Measurements from ENCODE around the gene MMP21. TPM values are rescaled to one million over a fixed set of nuclear protein-coding genes. Genes with fewer than 3 reads are reported as not detected.

Gene MMP21
- total RNA-seq, 1 experiment from 2014 or later, result 0.24 TPM

DNA sequence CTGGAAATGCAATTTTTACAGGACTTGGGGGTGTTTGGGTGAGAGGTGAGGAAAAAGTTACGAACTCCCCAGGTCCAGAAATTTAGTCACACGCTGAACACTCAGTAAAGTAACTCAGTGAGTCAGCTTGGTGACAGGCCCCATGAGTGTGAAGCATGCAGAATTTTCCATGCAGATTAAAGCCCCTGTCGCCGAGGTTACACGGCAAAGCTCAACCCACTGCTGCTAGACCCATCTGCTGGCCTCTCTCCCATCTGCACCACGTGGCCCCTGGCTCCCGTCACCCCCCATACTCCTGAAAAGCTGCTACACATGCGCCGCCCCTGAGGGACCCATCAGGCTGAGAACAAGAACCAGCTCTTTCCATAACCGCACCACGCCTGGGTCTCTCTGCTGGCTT, 7.0 kb upstream of the MMP21 start:
- H3K9me3 Mint-ChIP-seq (ENCODE audit: low read depth, unreplicated experiment), result no peaks in the 10 kb centered on the region
- no TSS peak for BruUV-seq (replicated peaks)

GRCh38 chr10:125782054-125782453, 6.4 kb upstream of the MMP21 start:
- intact Hi-C loops (cut with micrococcal nuclease; ENCODE audit: unreplicated experiment), result no loop called here
- DNase-seq, result no peak
- H3K9me3 Mint-ChIP-seq (ENCODE audit: low read depth, unreplicated experiment), result no peaks in the 10 kb centered on the region
- CTCF ChIA-PET, result no interaction called here
- no peak overlapping the region for H3K4me3 Mint-ChIP-seq (ENCODE audit: low read depth, unreplicated experiment)
- TF ChIP-seq CTCF (IDR thresholded peaks at IDR 0.05; ENCODE audit: unreplicated experiment), result no peak
- BruUV-seq (replicated peaks), result no TSS peak
- H3K36me3 Mint-ChIP-seq (ENCODE audit: insufficient read depth, unreplicated experiment), result no peaks in the 10 kb centered on the region
- no peaks in the 10 kb centered on the region for H3K4me1 Mint-ChIP-seq (ENCODE audit: low read depth, unreplicated experiment)
- no peak overlapping the region for H3K27ac Mint-ChIP-seq (ENCODE audit: unreplicated experiment)
- H3K27me3 Mint-ChIP-seq (ENCODE audit: unreplicated experiment), result peaks cover 18% of the 10 kb centered on the region

More for the DNA sequence above, 7.0 kb upstream of the MMP21 start:
- no peak for DNase-seq
- CTCF ChIA-PET, result no interaction called here
- no peaks in the 10 kb centered on the region for H3K4me1 Mint-ChIP-seq (ENCODE audit: low read depth, unreplicated experiment)
- no peak overlapping the region for H3K27ac Mint-ChIP-seq (ENCODE audit: unreplicated experiment)
- TF ChIP-seq CTCF (IDR thresholded peaks at IDR 0.05; ENCODE audit: unreplicated experiment), result no peak
- intact Hi-C loops (cut with micrococcal nuclease; ENCODE audit: unreplicated experiment), result no loop called here
- no peaks in the 10 kb centered on the region for H3K36me3 Mint-ChIP-seq (ENCODE audit: insufficient read depth, unreplicated experiment)
- no peak overlapping the region for H3K4me3 Mint-ChIP-seq (ENCODE audit: low read depth, unreplicated experiment)
- H3K27me3 Mint-ChIP-seq (ENCODE audit: unreplicated experiment), result peaks cover 12% of the 10 kb centered on the region

DNA sequence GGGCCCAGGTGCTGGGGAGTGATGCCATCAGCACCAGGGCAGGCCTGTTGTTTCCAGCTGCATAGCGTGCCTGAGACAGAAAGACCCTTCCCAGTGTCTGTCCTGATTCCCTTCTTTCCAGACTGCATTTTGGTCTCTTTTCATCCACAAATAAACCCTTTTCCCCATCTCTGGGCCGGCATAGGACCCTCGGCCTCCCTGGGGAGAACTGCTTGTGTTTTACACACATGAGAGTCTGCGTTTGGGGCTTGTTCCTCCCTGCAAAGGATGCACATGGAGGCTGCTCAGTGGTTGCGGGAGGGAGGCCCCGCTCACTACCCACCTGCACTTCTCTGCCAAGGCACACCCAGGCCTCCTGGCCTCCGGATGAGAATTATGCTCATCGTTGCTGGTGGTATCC, 5.8 kb upstream of the MMP21 start:
- H3K4me3 Mint-ChIP-seq (ENCODE audit: low read depth, unreplicated experiment), result no peak overlapping the region
- DNase-seq, result no peak
- intact Hi-C loops (cut with micrococcal nuclease; ENCODE audit: unreplicated experiment), result no loop called here
- CTCF ChIA-PET, result no interaction called here
- H3K9me3 Mint-ChIP-seq (ENCODE audit: low read depth, unreplicated experiment), result no peaks in the 10 kb centered on the region
- no TSS peak for BruUV-seq (replicated peaks)
- peaks cover 19% of the 10 kb centered on the region for H3K27me3 Mint-ChIP-seq (ENCODE audit: unreplicated experiment)
- H3K36me3 Mint-ChIP-seq (ENCODE audit: insufficient read depth, unreplicated experiment), result no peaks in the 10 kb centered on the region
- H3K4me1 Mint-ChIP-seq (ENCODE audit: low read depth, unreplicated experiment), result no peaks in the 10 kb centered on the region
- TF ChIP-seq CTCF (IDR thresholded peaks at IDR 0.05; ENCODE audit: unreplicated experiment), result no peak
- no peak overlapping the region for H3K27ac Mint-ChIP-seq (ENCODE audit: unreplicated experiment)

GRCh38 chr10:125779403-125780327, 4.0 kb upstream of the MMP21 start:
- Mint-ChIP-seq H3K36me3 (ENCODE audit: insufficient read depth, unreplicated experiment) (no peaks in the 10 kb centered on the region), H3K4me1 (ENCODE audit: low read depth, unreplicated experiment) (no peaks in the 10 kb centered on the region)
- BruUV-seq (replicated peaks), result no TSS peak

More at GRCh38 chr10:125779403-125780327, 4.0 kb upstream of the MMP21 start:
- Mint-ChIP-seq H3K27me3 (ENCODE audit: unreplicated experiment) (peaks cover 22% of the 10 kb centered on the region), H3K9me3 (ENCODE audit: low read depth, unreplicated experiment) (no peaks in the 10 kb centered on the region), H3K27ac (ENCODE audit: unreplicated experiment) (no peak overlapping the region), H3K4me3 (ENCODE audit: low read depth, unreplicated experiment) (no peak overlapping the region)
- TF ChIP-seq CTCF (IDR thresholded peaks at IDR 0.05; ENCODE audit: unreplicated experiment), result no peak
- no peak for DNase-seq
- CTCF ChIA-PET, result no interaction called here
- intact Hi-C loops (cut with micrococcal nuclease; ENCODE audit: unreplicated experiment), result no loop called here
